ENCODE measurements around the gene BTBD2. TPM values are rescaled to one million over a fixed set of nuclear protein-coding genes. Genes with fewer than 3 reads are reported as not detected.

BTBD2 gene
- total and polyA plus RNA-seq, 2 of the 8 experiments (the other 6 are each of a cell fraction or from before 2014, with no cell fraction given): 91.7 to 92.3 TPM

DNA sequence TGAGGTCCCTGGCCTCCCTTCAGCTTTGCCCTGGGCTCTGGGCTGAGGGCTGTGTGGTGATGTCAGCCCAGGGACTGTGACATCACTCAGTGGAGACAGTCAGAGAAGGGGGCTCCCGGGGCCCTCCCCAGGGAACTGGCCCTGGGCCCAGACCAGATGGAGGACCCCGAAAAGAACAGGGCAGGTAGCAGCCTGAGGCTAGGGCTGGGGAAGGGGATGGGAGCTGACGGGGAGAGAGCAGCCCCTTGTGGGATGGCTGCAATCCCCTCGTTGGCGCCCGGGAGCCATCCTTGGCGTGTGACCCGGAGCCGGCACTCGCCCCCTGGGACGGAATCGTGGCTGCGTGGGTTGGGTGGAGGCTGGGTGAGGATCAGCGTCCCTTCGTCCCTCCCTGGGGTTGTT is 61.0 kb downstream of the BTBD2 start:
- Histone ChIP-seq H3K4ac (replicated peaks; ENCODE audit: insufficient read length, low read depth, low read length) (no peak overlapping the region), H4K20me1 (replicated peaks in 1 of 2; ENCODE audit: control insufficient read depth in 1 of 2, insufficient read depth in 2 of 2, low read length in 2 of 2) (peaks cover 48 to 59% of the 10 kb centered on the region in 2 experiments), H3K4me2 (ENCODE audit: insufficient read depth in 1 of 2, low read depth in 2 of 2, low read length in 2 of 2) (no peak overlapping the region), H3K56ac (replicated peaks; ENCODE audit: insufficient read length, low read depth, low read length) (no peak overlapping the region), H4K8ac (ENCODE audit: extremely low read depth, insufficient read depth, low read length) (peak overlapping the region; percentile 79), H3K36me3 (ENCODE audit: control insufficient read depth in 2 of 4, insufficient read depth in 4 of 4, low read length in 3 of 4) (no peaks in the 10 kb centered on the region; a peak in 2 of 8 replicates), H2BK12ac (ENCODE audit: low read depth, low read length) (no peak overlapping the region), H2BK120ac (replicated peaks; ENCODE audit: low read depth, low read length) (no peak overlapping the region), H4K91ac (replicated peaks; ENCODE audit: insufficient read length, low read length) (no peak overlapping the region), H3K14ac (ENCODE audit: insufficient read length) (no peak overlapping the region), H2BK15ac (ENCODE audit: low read length) (no peak overlapping the region), H3K4me1 (replicated peaks in 1 of 4; ENCODE audit: control insufficient read depth in 3 of 4, insufficient read depth in 4 of 4, low read length in 3 of 4) (peaks cover 0 to 14% (median 9%) of the 10 kb centered on the region in 4 experiments; a peak in 5 of 7 replicates), H3K27me3 (replicated peaks in 1 of 4; ENCODE audit: control insufficient read depth in 3 of 4, extremely low read depth in 1 of 4, insufficient read depth in 3 of 4, low read length in 3 of 4) (no peaks in the 10 kb centered on the region), H3K18ac (ENCODE audit: extremely low read depth, low read length) (no peak overlapping the region; the same call in 1 of the 2 replicates), H4K5ac (ENCODE audit: insufficient read length, low read depth, low read length) (no peak overlapping the region), H3K27ac (ENCODE audit: low read depth, low read length) (no peak overlapping the region), H2BK20ac (ENCODE audit: low read length) (no peak overlapping the region), H3K79me2 (ENCODE audit: control insufficient read depth in 1 of 2, insufficient read depth in 2 of 2, low read length in 2 of 2) (peaks cover 30 to 90% of the 10 kb centered on the region in 2 experiments), H3K9ac (replicated peaks in 1 of 4; ENCODE audit: extremely low read depth in 1 of 4, low read depth in 3 of 4, low read length in 3 of 4) (no peak overlapping the region), H3K23ac (ENCODE audit: insufficient read length) (no peak overlapping the region), H2AFZ (ENCODE audit: low read length) (no peak overlapping the region), H2BK5ac (ENCODE audit: low read depth, low read length) (no peak overlapping the region), H3K23me2 (ENCODE audit: low read depth, low read length) (no peaks in the 10 kb centered on the region), H3K9me3 (ENCODE audit: insufficient read depth in 2 of 2, low read depth in 1 of 2, low read length in 1 of 2) (no peaks in the 10 kb centered on the region; a peak in 1 of 4 replicates), H3K79me1 (ENCODE audit: low read depth, low read length) (peaks cover 29% of the 10 kb centered on the region), H2AK5ac (ENCODE audit: low read depth, low read length) (no peak overlapping the region), H3K4me3 (ENCODE audit: extremely low read depth in 1 of 4, insufficient read depth in 2 of 4, low read depth in 3 of 4, low read length in 4 of 4) (no peak overlapping the region)
- ChIA-PET POLR2A (ENCODE audit: partially characterized antibody) (no interaction called here), CTCF (ENCODE audit: partially characterized antibody) (interaction anchor here (0.6 to 2.6 kb wide), 5 partner anchors 9 to 160 kb away, joined by 3 to 10 read pairs (median 6); no protein-coding TSS in a partner anchor)
- no peak for FAIRE-seq
- no peak for DNase-seq (ENCODE audit: low read depth in 1 of 2, low spot score in 2 of 2)
- 88% methylated on average over 12 of the region's 15 CpGs; no CpG with 5 or more reads in 1 of the 2 experiments for WGBS, 2 experiments (ENCODE audit: extremely low coverage in 1 of 2, insufficient coverage in 1 of 2, insufficient read length in 1 of 2, insufficient replicate concordance in 2 of 2, low coverage in 1 of 2, low lambda C conversion rate in 2 of 2, missing lambda C conversion rate in 1 of 2)
- TF ChIP-seq GTF2F1 (IDR thresholded peaks at IDR 0.05; ENCODE audit: borderline replicate concordance, low read depth, low read length): no peak
- TF ChIP-seq EGR1 (IDR thresholded peaks at IDR 0.05; ENCODE audit: borderline replicate concordance, low read depth, low read length): no peak
- no peak for TF ChIP-seq KDM4A (IDR thresholded peaks at IDR 0.05; ENCODE audit: low read depth, low read length, severe bottlenecking)
- TF ChIP-seq SIN3A (conservative IDR thresholded peaks at IDR 0.05 in 1 of 2, IDR thresholded peaks at IDR 0.05 in 1 of 2; ENCODE audit: low read depth in 1 of 2, low read length in 2 of 2): no peak
- TF ChIP-seq CEBPB (IDR thresholded peaks at IDR 0.05; ENCODE audit: low read depth, low read length): no peak
- TF ChIP-seq MAX (IDR thresholded peaks at IDR 0.05): no peak
- TF ChIP-seq TCF12 (IDR thresholded peaks at IDR 0.05; ENCODE audit: low read depth, low read length): no peak
- no peak for TF ChIP-seq RNF2 (IDR thresholded peaks at IDR 0.05; ENCODE audit: borderline replicate concordance, low read depth, low read length, missing control alignments, poor library complexity, severe bottlenecking)
- no peak for TF ChIP-seq CBX8 (IDR thresholded peaks at IDR 0.05; ENCODE audit: borderline replicate concordance, low read depth, low read length)
- no peak for TF ChIP-seq FOSL1 (IDR thresholded peaks at IDR 0.05; ENCODE audit: insufficient read depth, low read depth, low read length)
